Aorta (tissue), 5 donors: Measurements from ENCODE around the gene NEK5. TPM values are rescaled to one million over a fixed set of nuclear protein-coding genes. Genes with fewer than 3 reads are reported as not detected.
"Not testable (repeated sequence)": the region's sequence is repeated elsewhere in the genome, so short reads cannot be mapped to it uniquely, and the experiment has no call there.

Source experiments
- ATAC-seq: fragments of 200-7000 bp; cut with Tn5 transposase; one replicate; pipeline ENCODE4 v1.9.1; 2022; ENCODE audit warnings: moderate library complexity; ENCODE audit not compliant: low FRiP score
- DNase-seq, 2 donors: peaks; one replicate each; pipeline ENCODE4 v3.0.0-alpha.2; 2020
- H3K27ac ChIP-seq, 2 donors: one replicate each; pipeline ENCODE4 v1.5.1; 2013; ENCODE audit warnings: low read length in 2 of 2, mild to moderate bottlenecking in 2 of 2, moderate library complexity in 2 of 2, control low read depth in 1 of 2, inconsistent platforms in 1 of 2, low read depth in 1 of 2
- H3K27me3 ChIP-seq, 2 donors: one replicate each; pipeline ENCODE4 v1.6.1; 2013; ENCODE audit warnings: control low read depth in 1 of 2, low read length in 1 of 2, mild to moderate bottlenecking in 1 of 2, moderate library complexity in 1 of 2; ENCODE audit not compliant: insufficient read depth in 2 of 2, control insufficient read depth in 1 of 2
- H3K36me3 ChIP-seq, 2 donors: one replicate each; pipeline ENCODE4 v1.6.1; 2013; ENCODE audit warnings: control low read depth in 1 of 2, low read length in 1 of 2, mild to moderate bottlenecking in 1 of 2; ENCODE audit not compliant: insufficient read depth in 2 of 2, control insufficient read depth in 1 of 2
- H3K4me1 ChIP-seq, 2 donors: one replicate each; pipeline ENCODE4 v1.6.1; 2013; ENCODE audit warnings: low read length in 2 of 2, control low read depth in 1 of 2, mild to moderate bottlenecking in 1 of 2, moderate library complexity in 1 of 2; ENCODE audit not compliant: insufficient read depth in 2 of 2, control insufficient read depth in 1 of 2
- H3K4me3 ChIP-seq, 2 donors: one replicate each; pipeline ENCODE4 v1.5.1; 2013; ENCODE audit warnings: low read length in 2 of 2, control low read depth in 1 of 2, mild to moderate bottlenecking in 1 of 2
- H3K9me3 ChIP-seq: one replicate; pipeline ENCODE4 v1.6.1; 2013; ENCODE audit warnings: mild to moderate bottlenecking, low read length; ENCODE audit not compliant: control insufficient read depth
- WGBS, 2 donors: extraction: QIAGEN DNeasy Blood & Tissue Kit; methylation state at CpG; one replicate each; pipeline ENCODE4 v1.1.7; 2013; 5-methylcytosine and 5-hydroxymethylcytosine counted together
- intact Hi-C, 2 donors: fragments of 100-400 bp; cut with DNase I; formaldehyde crosslinking; loops; one replicate each; pipeline versions ENCODE4 v1.14.2 to v1.15.0; 2022
- polyA plus RNA-seq, 2 donors: library from polyadenylated mRNA; stranded (reverse); fragments of 200-250 nt; gene quantifications; one replicate each; pipeline ENCODE4 v1.2.3, GENCODE V29; 2013
- total RNA-seq, 2 donors: library from RNA; stranded (reverse); fragmentation: NEBNext Ultra II Directional; extraction: Animal tissue kit (Norgen Biotek cat#: 25700); gene quantifications; one replicate each; pipeline ENCODE4 v1.2.1, GENCODE V29; 2021
- donor health status: healthy with polysubstance abuse.
- donor health status: Bipolar disorder and iron deficiency.
- donor health status: DM: no; HTN: no; CAD: no.
- donor health status: DM: no; HTN: no; CAD: no.
- donor health status: DM: yes; HTN: yes; CAD: no.

NEK5 gene
- total and polyA plus RNA-seq, 4 donors, result 0.15 to 1.4 (median 0.58) TPM; not detected in 1

DNA sequence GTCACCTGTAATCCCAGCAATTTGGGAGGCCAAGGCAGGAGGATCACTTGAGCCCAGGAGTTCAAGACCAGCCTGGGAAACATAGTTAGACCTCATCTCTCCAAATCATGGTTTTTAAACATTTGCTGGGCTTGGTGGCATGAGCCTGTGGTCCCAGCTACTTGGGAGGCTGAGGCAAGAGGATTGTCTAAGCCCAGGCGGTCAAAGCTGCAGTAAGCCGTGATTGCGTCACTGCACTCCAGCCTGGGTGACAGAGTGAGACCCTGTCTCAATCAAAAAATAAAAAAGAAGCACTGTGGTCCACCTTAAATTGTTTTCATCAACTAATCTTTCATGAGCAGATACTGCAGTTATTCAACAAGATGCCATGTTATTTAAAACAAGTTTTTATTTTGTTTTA lies 26.4 kb downstream of the NEK5 start:
- DNase-seq, H3K9me3 ChIP-seq, H3K27me3 ChIP-seq, ATAC-seq, H3K4me1 ChIP-seq, H3K4me3 ChIP-seq, H3K36me3 ChIP-seq, H3K27ac ChIP-seq, intact Hi-C loops: not testable (repeated sequence)
- 93 to 96% methylated on average over 3 of the region's 3 CpGs for WGBS, 2 donors

DNA sequence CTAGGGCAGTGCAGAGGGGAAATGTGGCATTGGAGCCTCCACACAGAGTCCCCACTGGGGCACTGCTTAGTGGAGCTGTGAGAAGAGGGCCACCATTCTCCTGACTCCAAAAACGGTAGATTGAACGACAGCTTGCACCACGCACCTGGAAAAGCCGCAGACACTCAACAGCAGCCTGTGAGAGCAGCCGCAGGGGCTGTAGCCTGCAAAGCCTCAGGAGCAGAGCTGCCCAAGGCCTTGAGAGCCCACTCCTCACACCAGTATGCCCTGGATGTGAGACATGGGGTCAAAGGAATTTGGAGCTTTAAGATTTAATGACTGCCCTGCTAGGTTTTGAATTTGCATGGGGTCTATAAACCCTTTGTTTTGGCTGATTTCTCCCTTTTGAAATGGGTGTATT lies 31.7 kb downstream of the NEK5 start:
- intact Hi-C loops, result no loop called here
- no peak for ATAC-seq

DNA sequence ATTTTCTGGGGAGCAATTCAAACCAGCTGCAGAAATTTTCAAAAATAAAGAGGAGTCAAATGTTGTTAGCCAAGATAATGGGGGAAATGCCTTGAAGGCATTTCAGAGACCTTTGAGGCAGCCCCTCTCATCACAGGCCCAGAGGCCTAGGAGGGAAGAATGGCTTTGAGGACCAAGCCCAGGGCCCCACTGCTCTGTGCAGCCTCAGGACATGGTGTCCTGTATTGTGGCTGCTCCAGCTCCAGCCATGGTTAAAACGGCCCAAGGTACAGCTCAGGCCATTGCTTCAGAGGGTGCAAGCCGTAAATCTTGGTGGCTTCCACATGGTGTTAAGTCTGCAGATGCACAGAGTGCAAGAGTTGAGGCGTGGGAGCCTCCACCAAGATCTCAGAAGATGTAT lies 32.1 kb downstream of the NEK5 start:
- Histone ChIP-seq H3K27me3 (no peaks in the 10 kb centered on the region), H3K9me3 (no peaks in the 10 kb centered on the region), H3K27ac (no peak overlapping the region), H3K36me3 (no peaks in the 10 kb centered on the region), H3K4me1 (no peaks in the 10 kb centered on the region), H3K4me3 (no peak overlapping the region)
- no peak for DNase-seq
- WGBS, 2 donors, result 79 to 84% methylated on average over 3 of the region's 3 CpGs
- ATAC-seq, result no peak
- intact Hi-C loops, result no loop called here

More for the DNA sequence above, 31.7 kb downstream of the NEK5 start:
- no peak overlapping the region for H3K27ac ChIP-seq
- 86 to 94% methylated on average over 5 of the region's 5 CpGs for WGBS, 2 donors
- no peak overlapping the region for H3K4me3 ChIP-seq
- H3K36me3 ChIP-seq, result no peaks in the 10 kb centered on the region
- no peaks in the 10 kb centered on the region for H3K4me1 ChIP-seq
- H3K27me3 ChIP-seq, result no peaks in the 10 kb centered on the region
- H3K9me3 ChIP-seq, result no peaks in the 10 kb centered on the region
- DNase-seq, result no peak

DNA sequence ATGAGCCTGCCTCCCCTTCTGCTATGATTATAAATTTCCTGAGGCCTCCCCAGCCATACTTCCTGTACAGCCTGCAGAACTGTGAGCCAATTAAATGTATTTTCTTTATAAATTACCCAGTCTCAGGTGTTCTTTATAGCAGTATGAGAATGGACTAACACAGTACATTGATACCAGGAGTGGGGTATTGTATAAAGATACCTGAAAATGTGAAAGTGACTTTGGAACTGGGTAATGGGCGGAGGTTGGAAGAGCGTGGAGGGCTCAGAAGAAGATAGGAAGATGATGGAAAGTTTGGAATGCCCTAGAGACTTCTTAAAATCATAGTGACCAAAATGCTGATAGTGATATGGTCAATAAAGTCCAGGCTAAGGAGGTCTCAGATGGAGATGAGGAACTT lies 32.8 kb downstream of the NEK5 start:
- no peak overlapping the region for H3K27ac ChIP-seq
- intact Hi-C loops, result no loop called here
- no peaks in the 10 kb centered on the region for H3K36me3 ChIP-seq
- no peaks in the 10 kb centered on the region for H3K9me3 ChIP-seq
- DNase-seq, result no peak
- H3K27me3 ChIP-seq, result no peaks in the 10 kb centered on the region
- H3K4me1 ChIP-seq, result no peaks in the 10 kb centered on the region
- ATAC-seq, result no peak
- 87 to 94% methylated on average over 2 of the region's 2 CpGs for WGBS, 2 donors
- H3K4me3 ChIP-seq, result no peak overlapping the region

DNA sequence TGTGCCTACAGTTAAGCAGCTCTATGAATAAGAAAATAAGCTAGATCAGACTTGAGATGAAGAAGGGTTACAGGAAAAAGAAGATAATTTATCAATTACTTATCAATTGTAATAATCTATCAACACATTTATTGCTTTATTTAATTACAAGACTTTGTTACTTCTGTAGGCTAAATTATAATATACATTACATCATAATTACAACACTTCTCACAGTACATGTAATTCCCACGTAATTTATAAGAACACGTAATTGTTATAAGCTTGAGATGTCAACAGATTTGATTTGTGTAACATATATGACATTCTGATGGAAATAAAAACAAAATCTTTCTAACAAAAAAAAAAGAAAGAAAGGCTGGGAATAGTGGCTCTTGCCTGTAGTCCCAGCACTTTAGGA lies 36.8 kb downstream of the NEK5 start:
- WGBS, 2 donors, result 90 to 93% methylated on average over 2 of the region's 2 CpGs
- H3K36me3 ChIP-seq, result no peaks in the 10 kb centered on the region
- DNase-seq (no peak), ATAC-seq (no peak)
- H3K4me1 ChIP-seq, result no peaks in the 10 kb centered on the region
- no peak overlapping the region for H3K4me3 ChIP-seq
- intact Hi-C loops, result no loop called here
- no peak overlapping the region for H3K27ac ChIP-seq
- no peaks in the 10 kb centered on the region for H3K27me3 ChIP-seq
- no peaks in the 10 kb centered on the region for H3K9me3 ChIP-seq

DNA sequence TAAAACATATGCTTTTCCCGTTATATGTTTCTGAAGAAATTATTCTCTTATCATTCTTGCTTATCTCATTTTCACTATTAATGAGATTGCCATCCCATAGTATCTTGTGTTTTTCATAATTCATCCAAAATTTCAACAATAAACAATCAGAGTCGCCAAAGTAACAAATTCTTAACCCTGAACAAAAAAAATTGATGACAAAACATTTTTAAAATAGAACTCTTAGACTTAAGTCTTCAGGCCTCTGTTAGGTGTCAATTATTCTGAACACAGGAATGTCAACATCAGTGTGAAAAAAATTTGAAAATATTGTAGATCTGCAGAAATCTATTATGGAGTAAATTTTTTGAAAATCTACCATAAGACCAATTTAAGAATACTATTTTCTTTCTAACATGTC lies 37.4 kb downstream of the NEK5 start:
- ATAC-seq (no peak), DNase-seq (no peak)
- no peaks in the 10 kb centered on the region for H3K9me3 ChIP-seq
- intact Hi-C loops, result no loop called here
- no peak overlapping the region for H3K4me3 ChIP-seq
- H3K4me1 ChIP-seq, result no peaks in the 10 kb centered on the region
- no peaks in the 10 kb centered on the region for H3K27me3 ChIP-seq
- H3K27ac ChIP-seq, result no peak overlapping the region
- no peaks in the 10 kb centered on the region for H3K36me3 ChIP-seq
- WGBS, 2 donors, result 76 to 79% methylated on average over 2 of the region's 2 CpGs

DNA sequence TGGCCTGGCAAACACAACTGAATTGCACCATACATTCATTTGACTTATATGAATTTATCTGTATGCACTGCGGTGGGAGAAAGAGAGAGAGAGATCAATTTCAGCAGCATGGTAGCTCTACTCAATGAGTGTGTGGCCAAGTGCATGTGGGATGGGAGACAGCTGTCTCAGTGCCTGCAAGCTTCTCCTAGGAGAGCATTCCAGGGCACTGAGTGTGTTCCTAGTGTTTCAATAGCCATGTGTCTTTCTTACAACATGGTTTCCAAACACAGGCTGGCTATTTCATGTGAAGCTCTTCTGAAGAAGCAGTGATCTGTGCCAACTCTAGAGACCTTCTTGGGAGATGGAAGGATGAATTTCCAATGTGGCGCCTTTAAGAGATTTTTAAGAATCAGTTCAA lies 43.5 kb downstream of the NEK5 start:
- Histone ChIP-seq H3K27me3 (no peaks in the 10 kb centered on the region), H3K36me3 (no peaks in the 10 kb centered on the region), H3K4me3 (no peak overlapping the region), H3K27ac (no peak overlapping the region), H3K9me3 (no peaks in the 10 kb centered on the region), H3K4me1 (no peaks in the 10 kb centered on the region)
- intact Hi-C loops, result no loop called here
- 92 to 94% methylated on average over 2 of the region's 2 CpGs for WGBS, 2 donors
- no peak for DNase-seq
- ATAC-seq, result no peak

DNA sequence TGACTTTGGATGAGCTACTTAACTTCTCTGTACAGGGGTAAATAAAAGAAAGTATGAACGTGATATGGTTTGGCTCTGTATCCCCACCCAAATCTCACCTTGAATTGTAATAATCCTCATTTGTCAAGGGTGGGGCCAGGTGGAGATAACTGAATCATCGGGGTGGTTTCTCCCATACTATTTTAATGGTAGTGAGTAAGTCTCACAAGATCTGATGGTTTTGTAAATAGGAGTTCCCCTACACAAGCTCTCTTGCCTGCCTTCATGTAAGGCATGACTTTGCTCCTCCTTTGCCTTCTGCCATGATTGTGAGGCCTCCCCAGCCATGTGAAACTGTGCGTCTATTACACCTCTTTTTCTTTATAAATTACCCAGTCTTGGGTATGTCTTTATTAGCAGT lies 43.9 kb downstream of the NEK5 start:
- WGBS, 2 donors, result 89 to 91% methylated on average over 3 of the region's 3 CpGs
- H3K4me3 ChIP-seq, H3K27me3 ChIP-seq, DNase-seq, H3K27ac ChIP-seq, H3K4me1 ChIP-seq, intact Hi-C loops, H3K36me3 ChIP-seq, ATAC-seq, H3K9me3 ChIP-seq: not testable (repeated sequence)

DNA sequence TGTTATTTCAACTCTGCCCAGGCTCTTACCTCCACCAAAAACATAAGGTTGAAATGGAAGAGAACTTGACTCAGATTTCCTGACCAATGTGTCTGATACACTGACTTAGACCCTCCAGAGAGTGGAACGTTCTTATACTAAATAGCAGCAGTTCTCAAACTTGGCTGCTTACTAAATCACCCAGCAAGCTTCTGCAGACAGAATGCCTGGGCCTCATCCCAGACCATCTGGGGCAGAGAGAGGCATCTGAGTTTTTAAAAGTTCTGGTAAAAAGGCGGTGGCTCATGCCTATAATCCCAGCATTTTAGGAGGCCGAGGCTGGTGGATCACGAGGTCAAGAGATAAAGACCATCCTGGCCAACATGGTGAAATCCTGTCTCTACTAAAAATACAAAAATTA lies 46.3 kb downstream of the NEK5 start:
- ATAC-seq, result no peak
- Histone ChIP-seq H3K9me3 (no peaks in the 10 kb centered on the region), H3K4me1 (no peaks in the 10 kb centered on the region), H3K36me3 (no peaks in the 10 kb centered on the region), H3K27ac (no peak overlapping the region), H3K4me3 (no peak overlapping the region), H3K27me3 (no peaks in the 10 kb centered on the region)
- DNase-seq, result no peak
- intact Hi-C loops, result no loop called here
- whole genome bisulfite sequencing, 2 donors, result 82 to 86% methylated on average over 4 of the region's 4 CpGs
